Measurements from ENCODE around the gene GFRA1.

The GFRA1 gene

DNA sequence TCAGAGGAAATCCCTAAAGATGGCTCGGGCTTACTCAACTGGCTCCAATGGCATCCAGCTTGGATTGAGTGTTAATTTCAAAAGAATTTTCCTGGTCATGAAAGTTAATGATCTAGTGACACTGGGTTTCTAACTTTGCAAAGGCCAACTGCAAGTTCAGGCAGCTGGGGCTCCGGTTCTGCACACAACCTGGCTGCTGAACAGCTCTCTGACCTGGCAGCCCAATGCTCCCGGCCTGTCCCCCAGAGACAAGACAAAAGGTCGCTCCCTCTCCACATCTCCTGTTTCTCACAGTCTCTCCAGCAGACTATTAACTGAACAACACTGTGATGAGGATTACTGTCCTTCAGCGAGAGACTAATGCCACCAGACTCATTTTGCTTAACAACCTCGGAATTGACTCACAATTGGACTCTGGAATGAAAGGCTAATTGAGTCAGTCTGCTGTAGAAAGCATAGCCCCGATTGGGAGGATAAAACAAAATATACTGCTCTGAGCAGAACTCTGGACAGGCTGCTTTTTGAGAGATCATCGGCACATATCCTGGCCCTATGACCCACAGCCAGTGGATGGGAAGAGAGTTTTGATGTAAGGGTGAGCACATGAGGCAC lies 174.5 kb downstream of the GFRA1 start:
- DNase-seq, result no peak

DNA sequence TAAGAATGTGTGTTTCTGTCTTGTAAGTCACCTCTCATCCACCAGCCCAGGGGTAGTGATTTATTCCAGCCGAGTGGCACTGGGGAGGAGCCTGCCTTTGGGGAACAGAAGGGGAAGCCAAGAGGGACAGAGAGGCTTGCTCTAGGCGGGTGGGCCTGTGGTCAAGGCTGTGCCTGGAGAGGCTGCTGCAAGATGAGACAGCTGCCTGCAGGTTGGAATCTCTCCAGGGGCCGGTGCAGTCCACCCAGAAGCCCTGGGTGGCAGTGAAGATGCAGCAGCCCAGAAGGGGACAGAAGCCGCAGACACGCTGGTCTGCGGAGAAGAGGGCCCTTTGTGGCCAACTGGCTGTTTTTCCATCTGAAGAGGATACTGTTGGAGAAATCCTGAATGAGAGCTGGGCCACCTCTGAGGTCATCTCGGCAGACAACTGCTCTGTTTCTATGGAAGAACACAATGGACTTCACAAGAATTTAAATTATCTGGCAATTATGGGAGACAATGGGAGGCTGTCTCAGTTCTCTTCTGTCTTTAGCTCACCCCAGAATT lies 175.7 kb downstream of the GFRA1 start:
- no peak for DNase-seq

DNA sequence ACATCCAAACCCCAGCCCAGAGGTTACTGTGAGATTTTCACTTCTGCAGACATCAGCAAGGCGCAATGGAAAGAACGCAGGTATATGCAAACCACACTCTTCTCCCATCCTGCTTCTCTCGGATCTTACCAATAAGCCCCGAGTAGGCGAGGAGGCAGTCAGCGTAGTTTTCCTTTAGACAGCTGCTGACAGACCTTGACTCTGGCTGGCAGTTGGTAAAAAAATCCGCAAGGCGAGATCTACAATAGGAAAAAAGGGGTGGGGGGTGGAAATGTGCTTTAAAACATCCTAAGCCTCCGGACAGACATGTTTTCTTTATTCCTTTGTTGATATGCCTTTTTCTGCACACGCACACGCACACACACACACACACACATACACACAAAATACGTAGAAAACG lies 176.5 kb downstream of the GFRA1 start:
- DNase-seq, result no peak

DNA sequence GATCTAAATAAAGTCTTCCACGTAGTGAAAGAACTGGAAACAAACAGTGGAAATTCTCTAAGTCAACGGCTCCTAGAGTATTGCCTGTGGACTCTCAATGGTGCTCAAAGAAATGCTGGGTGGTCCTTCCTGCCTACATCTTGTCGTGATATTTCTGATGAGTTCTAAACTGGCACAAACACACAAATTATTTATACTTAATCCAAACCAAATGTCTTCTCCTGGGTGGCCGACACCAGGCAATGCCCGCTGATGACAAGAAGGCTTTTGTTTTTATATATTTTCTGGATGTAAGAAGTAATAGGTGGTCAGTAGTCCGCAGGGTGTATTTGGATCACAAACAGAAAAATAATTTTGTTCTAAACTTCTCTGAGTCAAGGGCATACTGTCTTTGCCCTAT lies 178.7 kb downstream of the GFRA1 start:
- no peak for DNase-seq

DNA sequence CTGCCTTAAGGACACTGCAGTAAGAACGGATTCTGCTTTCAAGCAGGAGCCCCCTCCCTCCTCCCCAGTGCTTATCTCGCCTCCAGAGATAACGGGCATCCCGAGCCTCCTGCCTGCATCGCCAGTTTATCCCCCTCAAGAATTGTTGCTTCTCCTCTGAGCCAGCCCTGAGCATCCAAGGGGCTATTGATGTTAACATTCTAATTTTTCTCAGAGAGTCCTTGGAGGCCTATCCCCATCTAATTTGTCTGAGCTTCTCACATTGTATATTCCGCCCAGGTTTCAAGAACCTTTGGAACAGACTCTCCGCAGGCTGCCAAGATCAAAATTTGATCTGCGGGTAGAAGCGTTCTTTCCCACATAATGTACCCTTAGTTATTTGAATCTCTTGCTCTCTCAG lies 180.0 kb downstream of the GFRA1 start:
- DNase-seq, result no peak

DNA sequence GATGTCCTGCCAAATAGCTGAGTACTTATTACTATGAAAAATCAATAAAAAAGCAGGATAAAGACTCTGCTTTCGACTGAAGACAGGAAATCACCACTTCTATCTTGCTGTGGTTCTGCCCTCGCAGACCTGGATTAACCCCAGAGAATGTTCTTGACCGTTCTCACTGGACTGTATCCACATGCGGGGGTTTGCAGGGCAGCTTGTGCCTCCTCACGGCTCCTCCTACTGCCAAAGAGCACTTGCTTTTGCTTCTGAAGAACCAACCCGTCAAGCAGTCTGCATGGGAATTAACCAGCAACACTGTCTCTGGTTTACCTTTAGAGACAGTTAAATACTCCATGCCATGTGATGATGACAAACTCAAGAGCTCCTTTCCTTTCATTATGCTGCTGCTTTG lies 184.0 kb downstream of the GFRA1 start:
- no peak for DNase-seq

DNA sequence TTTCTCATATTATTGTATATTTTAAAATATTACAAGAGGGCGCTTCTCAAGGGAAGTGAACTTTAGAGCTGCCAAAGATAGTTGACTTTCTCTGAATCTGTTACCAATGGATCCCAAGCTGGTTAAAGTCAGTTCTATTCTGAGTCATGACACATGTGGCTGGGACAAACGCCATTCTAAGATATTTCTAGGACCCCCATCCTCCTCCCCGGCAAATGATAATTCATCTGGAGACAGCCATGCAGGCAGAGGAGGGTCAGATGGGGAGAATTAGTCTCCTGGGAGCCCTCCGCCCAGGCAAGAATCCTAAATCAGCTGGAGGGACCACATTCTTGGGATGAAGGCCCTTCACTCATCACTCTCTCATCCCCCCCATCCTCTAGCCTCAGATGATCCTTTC lies 187.7 kb downstream of the GFRA1 start:
- DNase-seq, result no peak

DNA sequence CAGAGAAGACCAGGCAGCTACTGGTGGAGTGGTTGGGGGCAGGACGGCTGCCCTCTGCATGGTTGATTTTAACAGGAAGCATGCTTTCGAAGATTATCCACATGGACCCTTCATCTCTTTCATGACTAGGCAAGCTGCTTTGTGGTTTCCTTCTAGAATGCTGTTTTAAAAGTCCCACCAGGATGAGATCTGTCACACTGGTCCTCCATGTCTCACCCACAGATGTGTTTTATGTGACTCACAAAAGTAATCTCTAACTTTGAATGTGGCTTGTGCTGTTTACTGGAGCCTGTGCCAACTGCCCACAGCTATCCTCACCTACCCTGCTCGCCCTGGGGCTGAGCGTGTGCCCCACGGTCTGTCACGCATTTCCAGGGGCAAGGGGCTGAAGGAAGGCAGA lies 188.8 kb downstream of the GFRA1 start:
- DNase-seq, result no peak

DNA sequence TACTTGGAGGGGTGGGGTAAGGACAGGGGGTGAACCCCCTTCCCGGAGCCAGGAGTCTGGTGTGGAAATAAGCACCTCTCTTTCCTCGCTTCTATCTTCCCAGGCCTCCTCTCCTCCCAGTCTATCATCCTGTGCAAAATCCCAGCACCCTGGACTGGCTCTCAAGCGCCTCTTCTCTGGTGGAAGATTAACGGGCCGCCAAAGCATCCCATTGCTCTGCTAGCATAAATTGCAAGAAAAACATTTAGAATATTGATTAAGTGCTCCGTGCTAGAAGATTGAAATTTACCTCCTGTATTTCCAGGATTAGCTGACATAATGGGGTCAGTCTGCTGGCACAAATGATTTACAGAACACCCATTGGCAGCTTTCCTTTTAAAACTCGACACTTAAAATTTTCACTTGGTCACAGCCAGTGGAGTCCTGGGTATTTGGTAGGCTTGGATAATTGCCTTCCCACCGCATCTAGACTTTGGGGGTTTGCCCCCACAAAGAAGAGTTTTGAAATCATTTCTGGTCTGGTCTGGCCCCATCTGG lies 189.7 kb downstream of the GFRA1 start:
- no peak for DNase-seq

DNA sequence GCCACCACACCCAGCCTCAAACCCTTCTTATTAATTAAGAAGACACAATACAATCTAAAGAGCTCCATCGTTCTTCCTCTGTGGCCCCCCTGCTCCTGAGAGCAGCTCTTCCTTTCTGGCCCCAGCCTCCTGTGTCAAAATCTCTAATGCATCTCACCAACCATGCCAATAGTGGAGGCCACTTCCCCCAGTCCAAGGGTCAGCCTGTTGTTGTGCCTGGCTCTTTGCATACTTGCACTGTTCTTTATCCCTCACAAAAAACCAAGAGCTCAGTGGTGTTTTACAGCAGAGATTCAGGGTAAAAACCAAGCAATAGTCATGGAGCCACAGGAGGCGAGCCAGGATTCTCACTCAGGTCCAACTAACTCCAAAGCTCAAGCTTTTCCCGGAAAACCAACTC lies 190.2 kb downstream of the GFRA1 start:
- no peak for DNase-seq

DNA sequence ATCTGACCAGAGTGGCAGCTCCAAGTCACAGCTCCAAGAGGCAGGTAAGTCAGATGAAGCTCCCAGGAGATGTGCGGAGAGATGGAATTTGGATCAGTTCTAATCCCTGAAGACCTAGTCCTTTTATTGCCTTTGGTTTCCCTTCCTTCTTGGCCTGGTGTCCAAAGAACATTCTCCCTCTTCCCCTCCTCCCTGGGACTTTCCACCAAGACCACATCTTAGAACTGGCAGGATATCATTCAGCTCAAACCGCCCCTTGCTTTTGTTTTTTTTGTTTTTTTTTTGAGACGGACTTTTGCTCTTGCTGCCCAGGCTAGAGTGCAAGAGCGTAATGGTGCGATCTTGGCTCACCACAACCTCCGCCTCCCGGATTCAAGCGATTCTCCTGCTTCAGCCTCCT lies 190.8 kb downstream of the GFRA1 start:
- DNase-seq, result no peak

DNA sequence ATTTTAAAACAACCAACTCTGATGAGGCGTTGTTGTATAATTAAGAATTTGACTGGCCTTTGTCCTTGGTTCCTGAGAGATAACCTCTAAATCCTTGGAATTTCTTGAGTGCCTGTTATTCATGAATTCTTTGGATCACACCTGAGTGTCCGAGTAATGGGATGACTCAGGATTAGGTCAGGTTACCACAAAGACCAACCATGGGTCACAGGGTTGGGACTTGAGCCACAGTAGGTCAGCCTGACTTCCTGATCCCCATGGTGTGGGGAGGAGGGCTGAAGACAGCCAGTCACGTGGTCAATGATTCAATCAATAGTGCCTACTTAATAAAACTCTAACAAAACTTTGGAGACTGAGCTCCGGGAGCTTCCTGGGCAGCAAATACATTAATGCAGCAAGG lies 192.5 kb downstream of the GFRA1 start:
- DNase-seq, result no peak

DNA sequence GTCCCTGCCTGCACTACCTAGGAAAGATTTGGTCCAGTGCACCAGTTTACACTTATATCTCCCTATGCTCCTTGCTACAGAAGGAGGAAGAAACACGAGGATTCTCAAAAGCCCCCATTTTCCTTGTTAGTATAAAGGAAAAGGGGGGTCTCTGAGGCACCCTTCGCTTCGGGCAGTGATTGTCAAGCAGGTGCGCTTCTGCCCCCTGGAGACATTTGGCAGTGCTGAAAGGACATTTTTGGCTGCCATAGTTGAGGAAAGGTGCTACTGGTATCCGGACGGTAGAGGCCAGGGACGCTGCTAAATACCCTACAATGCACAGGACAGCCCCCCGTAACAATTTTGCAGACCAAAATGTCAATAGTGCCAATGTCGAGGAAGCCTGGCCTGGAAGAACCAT lies 193.7 kb downstream of the GFRA1 start:
- DNase-seq, result no peak

DNA sequence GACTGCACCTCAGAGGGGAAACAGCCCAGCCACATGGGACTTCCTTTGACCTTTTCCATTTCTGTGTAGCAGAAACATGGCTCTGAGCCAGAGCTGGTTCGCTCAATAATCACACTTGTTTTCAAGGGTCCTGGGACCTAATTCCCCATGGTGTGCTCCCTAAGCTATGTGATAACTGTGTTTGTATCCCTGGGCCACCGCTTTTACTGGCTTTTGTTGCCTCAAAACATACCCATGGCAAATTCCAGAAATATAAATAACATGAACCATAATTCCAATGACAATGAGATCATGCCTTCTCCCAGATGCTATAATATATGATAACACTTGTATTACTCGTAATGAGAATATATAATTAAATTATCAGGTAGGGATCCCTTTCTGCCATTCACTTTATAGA lies 196.4 kb downstream of the GFRA1 start:
- no peak for DNase-seq

DNA sequence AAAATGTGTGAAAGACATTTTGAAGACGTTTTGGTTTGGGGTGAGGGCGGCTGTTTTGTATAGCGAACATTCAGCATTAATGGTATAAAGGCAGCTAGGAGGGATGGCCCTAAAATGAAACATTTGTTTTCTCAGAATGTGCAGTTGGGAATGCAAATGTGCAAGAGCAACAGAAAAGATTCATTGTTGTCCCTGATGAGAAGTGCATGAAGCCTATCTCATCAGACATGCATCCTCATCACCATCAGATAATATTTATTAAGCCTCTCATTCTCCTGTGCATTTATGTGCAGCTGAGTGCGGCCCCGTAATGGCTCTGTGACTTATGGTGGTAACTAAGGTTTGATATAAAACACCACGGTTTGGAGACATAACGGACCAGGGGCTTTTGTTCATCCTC lies 199.5 kb downstream of the GFRA1 start:
- no peak for DNase-seq

DNA sequence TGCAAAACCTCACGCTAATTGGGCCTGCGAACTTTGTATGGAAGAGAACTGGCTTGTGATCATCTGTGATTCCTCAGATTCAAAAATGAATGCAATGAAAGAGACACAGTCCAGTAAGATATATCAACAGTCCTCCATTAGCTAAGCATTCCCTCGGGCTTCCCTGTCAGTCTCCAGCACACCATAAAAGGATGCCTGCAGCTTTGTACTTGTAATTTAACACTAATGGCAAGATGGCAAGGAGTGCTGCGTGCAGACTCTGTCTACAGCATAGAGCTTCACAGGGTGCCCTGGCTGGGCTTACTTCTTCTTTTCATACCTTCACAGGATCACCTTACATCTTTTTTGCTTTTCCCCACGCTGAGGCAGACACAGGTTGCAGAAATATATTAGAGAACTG lies 200.0 kb downstream of the GFRA1 start:
- DNase-seq, result no peak

DNA sequence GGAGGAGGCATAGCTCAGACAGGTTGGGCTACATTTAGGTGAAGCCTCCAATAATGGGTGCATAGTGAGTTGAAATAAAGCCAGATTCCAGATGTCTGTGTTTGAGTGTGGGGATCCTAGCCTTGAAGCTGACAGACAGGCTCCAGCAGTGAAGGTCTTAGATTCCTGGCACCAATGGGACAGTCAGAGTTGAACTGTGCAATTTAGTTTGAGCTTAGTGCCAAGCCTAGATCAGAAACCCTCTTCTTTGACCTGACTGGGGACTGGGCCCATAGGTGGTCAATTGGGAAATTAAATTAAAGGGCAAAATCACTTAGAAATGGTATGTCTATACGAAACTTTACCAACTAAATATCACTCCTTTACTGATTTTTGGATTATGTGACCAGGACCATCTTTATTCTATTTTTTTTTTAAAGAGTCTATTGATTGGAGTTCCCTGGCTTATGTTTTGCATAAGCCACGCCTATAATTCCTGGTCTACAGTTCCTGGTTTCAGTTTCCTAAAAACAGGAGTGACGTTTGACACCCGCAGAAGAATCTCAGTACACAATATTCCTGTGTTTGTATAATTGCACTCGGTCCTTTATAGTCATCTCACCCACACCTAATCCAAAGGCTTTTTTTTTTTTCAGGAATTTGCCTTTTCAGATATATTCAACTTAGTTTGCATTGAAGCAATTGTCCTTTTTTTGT lies 201.4 kb downstream of the GFRA1 start:
- no peak for DNase-seq

DNA sequence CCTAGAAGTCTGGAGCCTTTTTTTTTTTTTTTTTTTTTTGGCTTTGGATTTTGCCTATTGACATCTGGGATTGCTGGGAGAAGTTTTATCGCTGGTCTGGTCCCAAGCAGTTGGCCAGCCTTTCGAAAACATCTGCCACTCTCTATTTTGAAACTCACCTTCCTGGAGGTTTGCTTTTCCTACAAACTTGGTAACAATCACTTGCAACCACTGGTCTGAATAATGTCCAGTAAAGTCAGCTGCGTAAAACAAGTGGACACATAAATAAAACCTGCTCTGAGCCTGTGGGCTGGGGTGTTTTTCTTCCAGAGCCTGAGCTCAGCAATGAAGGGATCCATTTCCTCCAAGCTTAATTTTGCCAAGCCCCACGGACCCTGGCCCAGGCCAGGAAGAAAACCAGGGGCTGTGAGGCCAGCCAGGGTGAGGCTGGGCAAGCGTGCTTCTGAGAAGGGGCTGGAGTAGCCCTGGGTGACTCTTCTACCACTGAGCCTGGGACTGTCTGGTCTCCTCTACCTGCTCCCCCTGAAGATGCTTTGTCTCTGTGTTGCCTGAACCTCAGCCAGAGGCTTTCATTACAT lies 202.2 kb downstream of the GFRA1 start:
- DNase-seq, result no peak

DNA sequence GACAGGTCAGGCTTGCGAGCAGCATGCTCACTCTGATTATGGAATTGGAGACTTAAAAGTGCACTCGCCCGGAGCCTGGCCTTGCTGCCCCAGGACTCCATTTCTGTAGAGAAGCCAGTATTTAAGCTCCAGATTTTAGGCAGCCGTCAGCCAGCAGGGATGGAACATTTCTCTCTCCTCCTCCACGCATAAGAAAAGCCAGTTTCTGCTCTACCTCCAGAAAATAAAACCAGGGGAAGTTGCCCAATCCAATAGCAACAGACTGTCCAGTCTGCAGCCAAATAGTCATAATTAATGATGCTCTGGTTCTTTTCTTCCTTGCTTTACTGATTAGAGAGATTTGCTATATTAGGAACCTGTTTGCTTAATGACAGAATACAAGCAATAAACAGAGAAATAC lies 203.2 kb downstream of the GFRA1 start:
- no peak for DNase-seq

DNA sequence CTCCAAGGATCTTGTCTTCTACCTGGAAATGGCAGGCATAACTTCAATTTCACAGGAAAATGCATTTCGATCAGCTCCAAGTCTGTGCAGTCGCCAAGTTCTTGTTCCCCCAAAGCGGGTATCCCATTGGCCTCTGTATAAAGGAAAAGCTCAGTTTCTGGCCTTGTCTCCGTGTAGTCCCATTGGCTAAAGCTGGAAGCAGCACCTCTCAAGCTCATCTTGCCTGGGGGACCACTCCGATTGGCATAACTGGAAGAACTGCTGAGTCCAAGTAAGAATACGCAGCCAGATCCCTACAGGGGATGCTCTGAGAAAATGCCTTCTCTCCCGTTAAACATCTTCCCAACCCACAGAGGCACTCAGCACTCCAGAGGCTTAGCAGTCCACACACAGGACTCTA lies 205.2 kb downstream of the GFRA1 start:
- no peak for DNase-seq

DNA sequence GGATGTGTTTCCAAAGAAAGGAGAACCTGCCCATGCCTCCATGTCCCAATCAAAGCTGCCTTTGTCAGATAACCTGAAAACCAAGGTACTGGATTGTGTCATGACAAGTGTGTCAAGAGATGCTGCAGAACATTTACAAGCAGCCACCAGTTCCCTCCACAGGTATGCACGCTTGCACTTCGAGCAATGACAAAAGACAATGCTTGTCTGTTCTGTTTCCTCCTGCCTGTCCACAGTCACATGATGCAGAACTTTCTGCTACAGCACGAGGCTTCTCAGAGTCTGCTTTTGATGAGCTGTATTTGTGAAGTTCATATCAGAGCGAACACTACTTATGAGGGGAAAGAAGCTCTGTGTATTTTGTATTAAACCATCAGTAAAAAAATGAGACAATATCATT lies 209.9 kb downstream of the GFRA1 start:
- no peak for DNase-seq

DNA sequence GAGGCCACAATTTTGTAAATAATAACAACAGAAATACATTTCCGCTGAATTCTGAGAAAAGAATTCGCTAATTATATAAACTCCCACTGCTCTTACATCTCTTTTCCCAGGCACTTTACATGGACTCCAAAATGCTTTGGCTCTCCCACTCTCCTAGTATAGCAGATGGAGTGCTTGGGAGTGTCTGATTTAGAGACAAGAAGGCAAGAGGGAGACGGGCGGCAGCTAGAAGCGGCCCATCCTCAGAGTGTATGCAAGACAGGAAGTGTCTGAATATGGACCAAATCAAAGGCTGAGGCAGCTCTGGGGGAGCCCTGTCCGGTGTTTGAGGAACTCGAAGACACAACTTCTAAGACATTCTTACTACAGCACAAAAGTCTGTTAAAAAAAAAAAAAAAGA lies 212.1 kb downstream of the GFRA1 start:
- DNase-seq, result no peak

DNA sequence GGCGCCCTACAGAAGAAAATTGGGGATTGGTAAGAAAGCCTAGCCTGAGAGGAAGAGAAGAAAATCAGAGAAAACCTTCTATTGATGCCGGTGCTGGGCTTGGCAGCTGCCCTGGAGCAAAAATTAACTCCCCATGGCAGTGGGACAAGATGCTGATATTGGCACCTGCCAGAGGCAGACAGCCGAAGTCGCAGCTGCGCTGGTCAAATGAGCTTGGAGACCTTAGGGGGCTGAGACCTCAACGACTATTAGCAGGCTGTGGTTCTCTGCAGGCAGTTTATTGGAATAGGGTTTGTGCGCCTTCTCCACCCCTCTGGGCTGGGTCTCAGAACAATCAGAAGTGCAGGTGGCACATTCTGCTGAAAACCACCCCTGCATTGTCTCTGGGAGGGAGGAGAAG lies 213.7 kb downstream of the GFRA1 start:
- DNase-seq, result no peak

Measured in activated gamma-delta T cell (primary cell).